Sigmoid colon (tissue), 7 donors: ENCODE data around the gene DSCAML1. TPM values are rescaled to one million over a fixed set of nuclear protein-coding genes. Genes with fewer than 3 reads are reported as not detected.

Source experiments
- DNase-seq: peaks from one replicate; pipeline ENCODE4 v3.0.0-alpha.2; 2019
- H3K27ac ChIP-seq, 4 donors: fragments of 200-600 bp; sonication (generic); one replicate each; pipeline ENCODE4 v1.5.1; 2016 to 2019; ENCODE audit warnings: mild to moderate bottlenecking in 1 of 4
- H3K27me3 ChIP-seq, 3 donors: fragments of 200-600 bp; sonication (generic); one replicate each; pipeline ENCODE4 v1.5.1; 2019; ENCODE audit warnings: mild to moderate bottlenecking in 1 of 3
- H3K36me3 ChIP-seq, 4 donors: fragments of 200-600 bp; sonication (generic); one replicate each; pipeline ENCODE4 v1.5.1; 2016 to 2019
- H3K4me1 ChIP-seq, 4 donors: fragments of 200-600 bp; sonication (generic); one replicate each; pipeline ENCODE4 v1.5.1; 2017 to 2019
- H3K4me3 ChIP-seq, 4 donors: fragments of 200-600 bp; sonication (generic); one replicate each; pipeline ENCODE4 v1.5.1; 2017 to 2019; ENCODE audit warnings: mild to moderate bottlenecking in 2 of 4, moderate library complexity in 1 of 4
- H3K9me3 ChIP-seq, 4 donors: fragments of 200-600 bp in 3 of 4; sonication (generic) in 3 of 4; one replicate each; pipeline versions ENCODE4 v1.5.1 to v1.6.1; 2013 to 2019
- CTCF ChIP-seq, 4 experiments: fragments of 450-650 bp in 3 of 4; fragments of 200-600 bp in 1 of 4; IDR thresholded peaks; one replicate each; pipeline ENCODE4 v1.5.1; 2016 to 2019; ENCODE audit warnings: antibody characterized with exemption in 4 of 4, mild to moderate bottlenecking in 3 of 4, moderate library complexity in 2 of 4
- EP300 ChIP-seq, 4 donors: sonication (generic); formaldehyde crosslinking; IDR thresholded peaks; one replicate each; pipeline ENCODE4 v1.6.1; 2017; ENCODE audit warnings: antibody characterized with exemption in 4 of 4
- POLR2A ChIP-seq, 2 donors: fragments of 450-650 bp; IDR thresholded peaks; one replicate each; pipeline ENCODE4 v1.6.1; 2016; ENCODE audit warnings: antibody characterized with exemption in 2 of 2, mild to moderate bottlenecking in 2 of 2, moderate library complexity in 2 of 2
- POLR2AphosphoS5 ChIP-seq, 4 donors: sonication (generic); formaldehyde crosslinking; IDR thresholded peaks; one replicate each; pipeline ENCODE4 v1.6.1; 2017; ENCODE audit warnings: antibody characterized with exemption in 4 of 4
- WGBS, 2 donors: extraction: QIAGEN DNeasy Blood & Tissue Kit; methylation state at CpG; one replicate each; pipeline ENCODE4 v1.1.7; 2013; 5-methylcytosine and 5-hydroxymethylcytosine counted together
- intact Hi-C: fragments of 100-400 bp; cut with DNase I; formaldehyde crosslinking; loops from one replicate; pipeline ENCODE4 v1.15.1; 2023
- polyA plus RNA-seq, 3 donors: library from polyadenylated mRNA; stranded (reverse); fragments of 200-250 nt; gene quantifications; one replicate each; pipeline ENCODE4 v1.2.3, GENCODE V29; 2013
- total RNA-seq, 4 donors: library from RNA; depleted of rRNA; stranded (reverse); fragments of >200 nt; gene quantifications; one replicate each; pipeline ENCODE4 v1.1.0, GENCODE V29; 2016
- donor health status: healthy with polysubstance abuse.
- donor health status: Bipolar disorder and iron deficiency.
- donor health status: healthy.

The DSCAML1 gene
- total and polyA plus RNA-seq, 7 donors: under 0.01 to 7.5 (median 1.2) TPM

GRCh38 chr11:117658809-117659208 lies 138.2 kb downstream of the DSCAML1 start:
- WGBS, 2 donors: 16 to 63% methylated on average over 3 of the region's 3 CpGs
- no peaks in the 10 kb centered on the region for H3K36me3 ChIP-seq
- no peak for TF ChIP-seq CTCF (IDR thresholded peaks at IDR 0.05)
- TF ChIP-seq POLR2A (IDR thresholded peaks at IDR 0.05): no peak
- no peak for TF ChIP-seq EP300 (IDR thresholded peaks at IDR 0.05)
- TF ChIP-seq POLR2AphosphoS5 (IDR thresholded peaks at IDR 0.05): no peak
- H3K9me3 ChIP-seq: no peaks in the 10 kb centered on the region
- H3K4me3 ChIP-seq: no peak overlapping the region
- H3K27ac ChIP-seq: no peak overlapping the region
- intact Hi-C loops: no loop called here
- H3K27me3 ChIP-seq: no peaks in the 10 kb centered on the region
- peaks cover 0 to 11% (median 7%) of the 10 kb centered on the region in 4 donors for H3K4me1 ChIP-seq
- DNase-seq: no peak

GRCh38 chr11:117657794-117658193 lies 139.2 kb downstream of the DSCAML1 start:
- Histone ChIP-seq H3K27ac (no peak overlapping the region), H3K4me1 (peaks cover 0 to under 1% (median 0%) of the 10 kb centered on the region in 4 donors), H3K4me3 (no peak overlapping the region), H3K36me3 (no peaks in the 10 kb centered on the region), H3K9me3 (no peaks in the 10 kb centered on the region), H3K27me3 (no peaks in the 10 kb centered on the region)
- DNase-seq: no peak
- intact Hi-C loops: no loop called here
- no peak for TF ChIP-seq EP300 (IDR thresholded peaks at IDR 0.05)
- TF ChIP-seq POLR2AphosphoS5 (IDR thresholded peaks at IDR 0.05): no peak
- TF ChIP-seq CTCF (IDR thresholded peaks at IDR 0.05): no peak
- no peak for TF ChIP-seq POLR2A (IDR thresholded peaks at IDR 0.05)
- 78 to 84% methylated on average over 7 of the region's 7 CpGs for WGBS, 2 donors

- TF ChIP-seq POLR2AphosphoS5 (IDR thresholded peaks at IDR 0.05) (no peak), CTCF (IDR thresholded peaks at IDR 0.05) (no peak), POLR2A (IDR thresholded peaks at IDR 0.05) (no peak), EP300 (IDR thresholded peaks at IDR 0.05) (no peak)
- WGBS, 2 donors: 89 to 91% methylated on average over 21 of the region's 21 CpGs
- Histone ChIP-seq H3K27ac (no peak overlapping the region), H3K27me3 (no peaks in the 10 kb centered on the region), H3K4me3 (no peak overlapping the region), H3K4me1 (no peaks in the 10 kb centered on the region), H3K9me3 (no peaks in the 10 kb centered on the region), H3K36me3 (no peaks in the 10 kb centered on the region)
- no peak for DNase-seq
- intact Hi-C loops: no loop called here
Measured at GRCh38 chr11:117654281-117655255, 142.4 kb downstream of the DSCAML1 start.

GRCh38 chr11:117652521-117652920 lies 144.5 kb downstream of the DSCAML1 start:
- Histone ChIP-seq H3K4me3 (no peak overlapping the region), H3K27me3 (no peaks in the 10 kb centered on the region), H3K9me3 (no peaks in the 10 kb centered on the region), H3K27ac (no peak overlapping the region), H3K4me1 (no peaks in the 10 kb centered on the region), H3K36me3 (no peaks in the 10 kb centered on the region)
- DNase-seq: no peak
- intact Hi-C loops: no loop called here
- WGBS, 2 donors: 90 to 92% methylated on average over 4 of the region's 4 CpGs
- TF ChIP-seq CTCF (IDR thresholded peaks at IDR 0.05): no peak
- TF ChIP-seq POLR2A (IDR thresholded peaks at IDR 0.05): no peak
- no peak for TF ChIP-seq POLR2AphosphoS5 (IDR thresholded peaks at IDR 0.05)
- no peak for TF ChIP-seq EP300 (IDR thresholded peaks at IDR 0.05)
